Endothelial cell of umbilical vein (primary cell): ENCODE data around the gene KANK3. TPM values are rescaled to one million over a fixed set of nuclear protein-coding genes. Genes with fewer than 3 reads are reported as not detected.

Experiments used
- BruUV-seq: library from RNA; stranded (reverse); fragments of 400-500 nt; replicated peaks from 2 replicates; lab custom pipeline; 2021; lab: Mats Ljungman, UMichigan
- CTCF ChIA-PET: fragments of 300-600, 350-600 bp; sonication (Branson Sonifier 250); formaldehyde crosslinking; loops from one replicate; lab custom pipeline; 2021; ENCODE audit warnings: antibody characterized with exemption, inconsistent platforms; lab: Charles Lee
- POLR2A ChIA-PET: fragments of 300-600, 350-600 bp; sonication (Branson Sonifier 250); formaldehyde crosslinking; loops from one replicate; lab custom pipeline; 2021; ENCODE audit warnings: antibody characterized with exemption, inconsistent platforms; lab: Charles Lee
- DNase-seq: peaks from one replicate; pipeline ENCODE4 v3.0.0-alpha.2; 2011; ENCODE audit warnings: low read depth, low spot score
- FAIRE-seq: peaks from 2 replicates; lab custom pipeline; 2011; peaks lifted over from hg19 to GRCh38; lab: Jason Lieb, UNC
- H2AFZ ChIP-seq: 2 replicates; pipeline ENCODE4 v1.6.0; 2012; ENCODE audit warnings: low read depth, low read length, control low read depth, inconsistent platforms
- H3K27ac ChIP-seq: 2 replicates; pipeline ENCODE4 v1.5.1; 2011; ENCODE audit warnings: low read depth, mild to moderate bottlenecking, control low read depth, low read length, moderate library complexity; ENCODE audit not compliant: insufficient read depth
- H3K27me3 ChIP-seq, 2 experiments: 2 replicates each; pipeline versions ENCODE4 v1.6.0 to v1.6.1; 2011; ENCODE audit warnings: low read length in 2 of 2, mixed read lengths in 1 of 2; ENCODE audit not compliant: control insufficient read depth in 2 of 2, insufficient read depth in 2 of 2
- H3K36me3 ChIP-seq, 2 experiments: 2 replicates in 1 of 2; 3 replicates in 1 of 2; pipeline ENCODE4 v1.5.1; 2011; ENCODE audit warnings: low read length in 2 of 2, mild to moderate bottlenecking in 1 of 2, moderate library complexity in 1 of 2; ENCODE audit not compliant: control insufficient read depth in 2 of 2, insufficient read depth in 2 of 2; ENCODE audit errors: extremely low read depth in 1 of 2
- H3K4me1 ChIP-seq: 3 replicates; pipeline ENCODE4 v1.5.1; 2011; ENCODE audit warnings: mild to moderate bottlenecking, low read length; ENCODE audit not compliant: control insufficient read depth, insufficient read depth; ENCODE audit errors: extremely low read depth
- H3K4me2 ChIP-seq: 2 replicates; pipeline ENCODE4 v1.6.1; 2011; ENCODE audit warnings: low read length, control low read depth, mixed read lengths; ENCODE audit not compliant: insufficient read depth
- H3K4me3 ChIP-seq, 3 experiments: fragments of 200-600 bp in 1 of 3; sonication (generic), shearing (Covaris generic) in 1 of 3; replicated peaks in 1 of 3; 2 replicates each; pipeline ENCODE4 v1.5.1; 2011 to 2016; ENCODE audit warnings: control low read depth in 3 of 3, low read length in 3 of 3, mild to moderate bottlenecking in 2 of 3, inconsistent platforms in 1 of 3, low read depth in 1 of 3, moderate library complexity in 1 of 3; ENCODE audit not compliant: insufficient read depth in 1 of 3
- H3K79me2 ChIP-seq: 2 replicates; pipeline ENCODE4 v1.6.0; 2012; ENCODE audit warnings: low read length, inconsistent platforms; ENCODE audit not compliant: control insufficient read depth, insufficient read depth
- H3K9ac ChIP-seq: replicated peaks from 2 replicates; pipeline ENCODE3; 2011; ENCODE audit warnings: low read length, control low read depth; ENCODE audit not compliant: insufficient read depth; ENCODE audit errors: extremely low read depth
- H3K9me1 ChIP-seq: replicated peaks from 3 replicates; pipeline ENCODE4 v1.6.0; 2011; ENCODE audit warnings: mild to moderate bottlenecking, low read length; ENCODE audit not compliant: control insufficient read depth, insufficient read depth; ENCODE audit errors: extremely low read depth
- H3K9me3 ChIP-seq: replicated peaks from 2 replicates; pipeline ENCODE4 v1.5.1; 2012; ENCODE audit warnings: low read length, inconsistent platforms; ENCODE audit not compliant: control insufficient read depth, insufficient read depth
- H4K20me1 ChIP-seq: replicated peaks from 2 replicates; pipeline ENCODE3; 2011; ENCODE audit warnings: mild to moderate bottlenecking, low read length; ENCODE audit not compliant: control insufficient read depth, insufficient read depth; ENCODE audit errors: extremely low read depth
- EZH2 ChIP-seq: IDR thresholded peaks from 2 replicates; pipeline ENCODE4 v1.6.1; 2012; ENCODE audit warnings: borderline replicate concordance, low read depth, mild to moderate bottlenecking, moderate library complexity, low read length, inconsistent platforms; ENCODE audit not compliant: severe bottlenecking
- FOS ChIP-seq: IDR thresholded peaks from 2 replicates; pipeline ENCODE4 v1.6.1; 2011; ENCODE audit warnings: mild to moderate bottlenecking, low read length, moderate library complexity, borderline replicate concordance; ENCODE audit not compliant: insufficient read depth
- GATA2 ChIP-seq: IDR thresholded peaks from 2 replicates; pipeline ENCODE4 v1.7.0; 2011; ENCODE audit warnings: low read depth, mild to moderate bottlenecking, moderate library complexity, mixed read lengths, low read length; ENCODE audit not compliant: insufficient read length, insufficient read depth
- MYC ChIP-seq: IDR thresholded peaks from one replicate; pipeline ENCODE4 v1.6.1; 2011; ENCODE audit warnings: mild to moderate bottlenecking, low read depth, low read length
- POLR2A ChIP-seq: IDR thresholded peaks from 2 replicates; pipeline ENCODE4 v1.6.1; 2012; ENCODE audit warnings: low read depth, mild to moderate bottlenecking, control low read depth, low read length
- POLR2AphosphoS5 ChIP-seq: IDR thresholded peaks from 2 replicates; pipeline ENCODE4 v1.6.1; 2012; ENCODE audit warnings: low read depth, mild to moderate bottlenecking, control low read depth, low read length, moderate library complexity; ENCODE audit not compliant: insufficient read depth
- dilution Hi-C: fragments of 300-500 bp; cut with MboI; formaldehyde crosslinking; loops from one replicate; pipeline ENCODE4 v1.15.0; 2019; ENCODE audit warnings: low sequenced_read_pairs; ENCODE audit not compliant: extremely low pct_ligation_motif_present
- intact Hi-C: fragments of 100-400 bp; cut with micrococcal nuclease; formaldehyde crosslinking; loops from one replicate; pipeline ENCODE4 v1.10.0; 2022
- polyA plus RNA-seq, 4 experiments: library from polyadenylated mRNA; depleted of rRNA in 3 of 4; stranded (reverse) in 3 of 4; unstranded in 1 of 4; fragments of >200 nt; gene quantifications; 2 replicates each; pipeline versions ENCODE4 v1.2.1 to v1.2.3, GENCODE V29; 2011 to 2012; ENCODE audit warnings: missing spikeins in 1 of 4
- total RNA-seq: library from RNA; stranded (reverse); gene quantifications from 2 replicates; pipeline ENCODE4 v1.2.3, GENCODE V29; 2021
- TF ChIP-seq, protein P1 (sequence below), 2 donors: IDR thresholded peaks; 1 replicate in 1 of 2; 2 replicates in 1 of 2; pipeline ENCODE4 v1.5.1; 2011; ENCODE audit warnings: low read length in 2 of 2, mild to moderate bottlenecking in 2 of 2, moderate library complexity in 2 of 2, control low read depth in 1 of 2, inconsistent platforms in 1 of 2, low read depth in 1 of 2; ENCODE audit not compliant: insufficient read depth in 1 of 2; ENCODE audit errors: extremely low read depth in 1 of 2
- TF ChIP-seq, protein P2 (sequence below): IDR thresholded peaks from 2 replicates; pipeline ENCODE4 v1.6.1; 2011; ENCODE audit not compliant: insufficient read depth, insufficient read length

KANK3 gene
- total and polyA plus RNA-seq, 2 donors (not counting 3 experiments of a cell fraction or from before 2014, with no cell fraction given): 22.1 to 30.0 TPM

DNA sequence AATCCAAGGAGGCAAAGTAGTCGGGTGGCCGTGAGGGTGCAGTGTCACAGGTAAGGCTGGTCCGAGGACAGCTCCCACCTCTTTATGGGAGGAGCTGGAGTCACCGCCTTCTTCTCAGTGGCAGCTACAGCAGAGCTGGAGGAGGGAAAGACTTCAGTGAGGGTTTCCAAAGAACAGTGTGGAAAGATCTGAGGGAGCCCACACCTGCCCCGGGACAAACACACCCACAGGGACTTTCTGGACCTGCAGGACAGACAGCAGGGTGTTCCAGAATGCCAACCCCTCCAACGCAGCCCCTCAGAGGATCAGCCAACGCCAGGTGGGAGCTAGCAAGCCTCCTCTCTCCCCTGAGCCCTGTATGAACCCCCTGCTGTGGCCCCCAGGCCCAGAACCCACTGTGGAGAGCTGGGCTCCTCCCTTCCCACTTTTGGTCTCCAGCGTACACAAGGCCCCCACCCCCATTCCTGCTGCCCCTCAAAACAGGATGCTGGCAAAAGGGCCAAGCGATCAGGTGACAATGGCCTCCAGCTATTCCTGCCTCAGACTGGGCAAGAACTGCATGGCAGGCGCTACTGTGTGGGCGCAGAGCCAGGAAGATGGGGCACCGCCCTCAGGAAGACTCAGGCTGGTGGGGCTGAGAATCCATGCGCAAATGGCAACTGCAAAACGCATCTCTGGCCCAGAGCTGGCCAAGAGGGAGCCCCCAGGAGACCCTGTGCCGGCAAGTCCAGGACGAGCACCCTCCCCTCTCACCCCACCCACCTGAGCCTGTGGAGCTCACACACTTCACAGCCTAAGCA, 31.4 kb downstream of the KANK3 start:
- Histone ChIP-seq H3K9me3 (no peaks in the 10 kb centered on the region), H3K27ac (no peak overlapping the region), H3K79me2 (peaks cover 8% of the 10 kb centered on the region), H2AFZ (no peak overlapping the region), H3K36me3 (peaks cover 0 to 3% of the 10 kb centered on the region in 2 experiments), H3K9me1 (no peaks in the 10 kb centered on the region), H4K20me1 (no peaks in the 10 kb centered on the region), H3K27me3 (no peaks in the 10 kb centered on the region), H3K4me2 (no peak overlapping the region), H3K4me3 (no peak overlapping the region), H3K9ac (no peak overlapping the region), H3K4me1 (peaks cover 16% of the 10 kb centered on the region)
- POLR2A ChIA-PET: interaction anchor here (1.0 kb wide), 1 partner anchor 202 kb away, joined by 3 read pairs; the partner anchor contains the start of gene ZNF414
- DNase-seq (peak; percentile 47), FAIRE-seq (peak; percentile 60)
- dilution Hi-C loops: no loop called here
- intact Hi-C loops: loop anchor here (10.0 kb wide), 1 partner anchor 47 kb away; no protein-coding TSS in a partner anchor
- CTCF ChIA-PET: interaction anchor here (1.3 kb wide), 1 partner anchor 23 kb away, joined by 3 read pairs; no protein-coding TSS in a partner anchor
- TF ChIP-seq GATA2 (no peak), MYC (no peak), EZH2 (no peak), FOS (no peak), POLR2A (no peak), POLR2AphosphoS5 (no peak)
- TF ChIP-seq, protein P1, sequence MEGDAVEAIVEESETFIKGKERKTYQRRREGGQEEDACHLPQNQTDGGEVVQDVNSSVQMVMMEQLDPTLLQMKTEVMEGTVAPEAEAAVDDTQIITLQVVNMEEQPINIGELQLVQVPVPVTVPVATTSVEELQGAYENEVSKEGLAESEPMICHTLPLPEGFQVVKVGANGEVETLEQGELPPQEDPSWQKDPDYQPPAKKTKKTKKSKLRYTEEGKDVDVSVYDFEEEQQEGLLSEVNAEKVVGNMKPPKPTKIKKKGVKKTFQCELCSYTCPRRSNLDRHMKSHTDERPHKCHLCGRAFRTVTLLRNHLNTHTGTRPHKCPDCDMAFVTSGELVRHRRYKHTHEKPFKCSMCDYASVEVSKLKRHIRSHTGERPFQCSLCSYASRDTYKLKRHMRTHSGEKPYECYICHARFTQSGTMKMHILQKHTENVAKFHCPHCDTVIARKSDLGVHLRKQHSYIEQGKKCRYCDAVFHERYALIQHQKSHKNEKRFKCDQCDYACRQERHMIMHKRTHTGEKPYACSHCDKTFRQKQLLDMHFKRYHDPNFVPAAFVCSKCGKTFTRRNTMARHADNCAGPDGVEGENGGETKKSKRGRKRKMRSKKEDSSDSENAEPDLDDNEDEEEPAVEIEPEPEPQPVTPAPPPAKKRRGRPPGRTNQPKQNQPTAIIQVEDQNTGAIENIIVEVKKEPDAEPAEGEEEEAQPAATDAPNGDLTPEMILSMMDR (IDR thresholded peaks at IDR 0.05; ENCODE audit: extremely low read depth in 1 of 2, insufficient read depth in 1 of 2, low read depth in 1 of 2, low read length in 2 of 2): no peak
- TF ChIP-seq, protein P2, sequence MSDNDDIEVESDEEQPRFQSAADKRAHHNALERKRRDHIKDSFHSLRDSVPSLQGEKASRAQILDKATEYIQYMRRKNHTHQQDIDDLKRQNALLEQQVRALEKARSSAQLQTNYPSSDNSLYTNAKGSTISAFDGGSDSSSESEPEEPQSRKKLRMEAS: no peak
- no TSS peak for BruUV-seq
